Muscle layer of duodenum (tissue), 2 donors: ENCODE measurements around the gene AGBL4.

Experiments used
- H3K27ac ChIP-seq: one replicate; pipeline ENCODE4 v1.7.0; 2013; ENCODE audit warnings: mild to moderate bottlenecking, low read length
- H3K27me3 ChIP-seq: one replicate; pipeline ENCODE4 v1.7.0; 2013; ENCODE audit warnings: low read depth, mild to moderate bottlenecking, control low read depth, low read length
- H3K36me3 ChIP-seq, 2 donors: one replicate each; pipeline ENCODE4 v1.7.0; 2013; ENCODE audit warnings: low read length in 2 of 2, control low read depth in 1 of 2, mild to moderate bottlenecking in 1 of 2; ENCODE audit not compliant: insufficient read depth in 2 of 2, control insufficient read depth in 1 of 2
- H3K4me1 ChIP-seq, 2 donors: one replicate each; pipeline ENCODE4 v1.7.0; 2013; ENCODE audit warnings: low read length in 2 of 2, mild to moderate bottlenecking in 2 of 2, control low read depth in 1 of 2, moderate library complexity in 1 of 2; ENCODE audit not compliant: insufficient read depth in 2 of 2, control insufficient read depth in 1 of 2
- H3K4me3 ChIP-seq, 2 donors: one replicate each; pipeline ENCODE4 v1.7.0; 2013; ENCODE audit warnings: low read length in 2 of 2, low read depth in 1 of 2, mild to moderate bottlenecking in 1 of 2
- H3K9me3 ChIP-seq, 2 donors: one replicate each; pipeline ENCODE4 v1.7.0; 2013; ENCODE audit warnings: low read length in 2 of 2, control low read depth in 1 of 2, mild to moderate bottlenecking in 1 of 2; ENCODE audit not compliant: control insufficient read depth in 1 of 2
- donor health status: healthy.

The AGBL4 gene

GRCh38 chr1:48548985-48549384 lies 1474.8 kb downstream of the AGBL4 start:
- H3K27ac ChIP-seq, result no peak overlapping the region
- H3K36me3 ChIP-seq, result no peaks in the 10 kb centered on the region
- H3K27me3 ChIP-seq, result no peaks in the 10 kb centered on the region
- H3K9me3 ChIP-seq, result no peaks in the 10 kb centered on the region
- H3K4me3 ChIP-seq, result no peak overlapping the region
- H3K4me1 ChIP-seq, result peaks cover 0 to 6% of the 10 kb centered on the region in 2 donors

GRCh38 chr1:48547561-48548220 lies 1476.1 kb downstream of the AGBL4 start:
- Histone ChIP-seq H3K4me1 (peaks cover 0 to 5% of the 10 kb centered on the region in 2 donors), H3K36me3 (no peaks in the 10 kb centered on the region), H3K4me3 (no peak overlapping the region), H3K27ac (no peak overlapping the region), H3K9me3 (no peaks in the 10 kb centered on the region), H3K27me3 (no peaks in the 10 kb centered on the region)

- H3K4me3 ChIP-seq, result no peak overlapping the region
- H3K27me3 ChIP-seq, result no peaks in the 10 kb centered on the region
- H3K9me3 ChIP-seq, result no peaks in the 10 kb centered on the region
- peaks cover 0 to 5% of the 10 kb centered on the region in 2 donors for H3K4me1 ChIP-seq
- no peak overlapping the region for H3K27ac ChIP-seq
- no peaks in the 10 kb centered on the region for H3K36me3 ChIP-seq
These were observed 1479.9 kb downstream of the AGBL4 start for GRCh38 chr1:48543854-48544253.

- Histone ChIP-seq H3K27ac (no peak overlapping the region), H3K9me3 (no peaks in the 10 kb centered on the region), H3K4me3 (no peak overlapping the region), H3K36me3 (no peaks in the 10 kb centered on the region), H3K27me3 (no peaks in the 10 kb centered on the region), H3K4me1 (peaks cover 0 to 5% of the 10 kb centered on the region in 2 donors)
These were observed 1483.2 kb downstream of the AGBL4 start for GRCh38 chr1:48540587-48540986.

GRCh38 chr1:48536477-48536876 lies 1487.3 kb downstream of the AGBL4 start:
- H3K36me3 ChIP-seq, result no peaks in the 10 kb centered on the region
- H3K27ac ChIP-seq, result no peak overlapping the region
- no peaks in the 10 kb centered on the region for H3K9me3 ChIP-seq
- H3K4me3 ChIP-seq, result no peak overlapping the region
- H3K27me3 ChIP-seq, result no peaks in the 10 kb centered on the region
- H3K4me1 ChIP-seq, result no peaks in the 10 kb centered on the region

- Histone ChIP-seq H3K9me3 (no peaks in the 10 kb centered on the region), H3K27ac (no peak overlapping the region), H3K36me3 (no peaks in the 10 kb centered on the region), H3K27me3 (no peaks in the 10 kb centered on the region), H3K4me1 (no peaks in the 10 kb centered on the region), H3K4me3 (no peak overlapping the region)
These were observed 1490.8 kb downstream of the AGBL4 start for GRCh38 chr1:48532976-48533375.

GRCh38 chr1:48530727-48531351 lies 1492.9 kb downstream of the AGBL4 start:
- Histone ChIP-seq H3K4me1 (peaks cover 7 to 11% of the 10 kb centered on the region in 2 donors), H3K27me3 (no peaks in the 10 kb centered on the region), H3K36me3 (no peaks in the 10 kb centered on the region), H3K27ac (no peak overlapping the region), H3K9me3 (no peaks in the 10 kb centered on the region), H3K4me3 (no peak overlapping the region)

- Histone ChIP-seq H3K27ac (no peak overlapping the region), H3K36me3 (no peaks in the 10 kb centered on the region), H3K9me3 (no peaks in the 10 kb centered on the region), H3K4me1 (peaks cover 7 to 13% of the 10 kb centered on the region in 2 donors), H3K27me3 (no peaks in the 10 kb centered on the region), H3K4me3 (no peak overlapping the region)
These were observed 1496.7 kb downstream of the AGBL4 start for GRCh38 chr1:48527051-48527450.

- Histone ChIP-seq H3K9me3 (no peaks in the 10 kb centered on the region), H3K27ac (no peak overlapping the region), H3K4me3 (no peak overlapping the region), H3K36me3 (no peaks in the 10 kb centered on the region), H3K4me1 (peaks cover 7 to 13% of the 10 kb centered on the region in 2 donors), H3K27me3 (no peaks in the 10 kb centered on the region)
These were observed 1497.6 kb downstream of the AGBL4 start for GRCh38 chr1:48526008-48526710.

GRCh38 chr1:48524892-48525467 lies 1498.8 kb downstream of the AGBL4 start:
- Histone ChIP-seq H3K27me3 (no peaks in the 10 kb centered on the region), H3K4me1 (peaks cover 7 to 13% of the 10 kb centered on the region in 2 donors), H3K36me3 (no peaks in the 10 kb centered on the region), H3K4me3 (no peak overlapping the region), H3K9me3 (no peaks in the 10 kb centered on the region), H3K27ac (no peak overlapping the region)

- Histone ChIP-seq H3K36me3 (no peaks in the 10 kb centered on the region), H3K4me3 (no peak overlapping the region), H3K27ac (no peak overlapping the region), H3K27me3 (no peaks in the 10 kb centered on the region), H3K9me3 (no peaks in the 10 kb centered on the region), H3K4me1 (peaks cover 7 to 13% of the 10 kb centered on the region in 2 donors)
These were observed 1500.2 kb downstream of the AGBL4 start for GRCh38 chr1:48523558-48523957.
